Measurements from ENCODE around the gene CDK5R2. TPM values are rescaled to one million over a fixed set of nuclear protein-coding genes. Genes with fewer than 3 reads are reported as not detected.

CDK5R2 gene
- total RNA-seq, 1 experiment from 2014 or later: 0.44 TPM

DNA sequence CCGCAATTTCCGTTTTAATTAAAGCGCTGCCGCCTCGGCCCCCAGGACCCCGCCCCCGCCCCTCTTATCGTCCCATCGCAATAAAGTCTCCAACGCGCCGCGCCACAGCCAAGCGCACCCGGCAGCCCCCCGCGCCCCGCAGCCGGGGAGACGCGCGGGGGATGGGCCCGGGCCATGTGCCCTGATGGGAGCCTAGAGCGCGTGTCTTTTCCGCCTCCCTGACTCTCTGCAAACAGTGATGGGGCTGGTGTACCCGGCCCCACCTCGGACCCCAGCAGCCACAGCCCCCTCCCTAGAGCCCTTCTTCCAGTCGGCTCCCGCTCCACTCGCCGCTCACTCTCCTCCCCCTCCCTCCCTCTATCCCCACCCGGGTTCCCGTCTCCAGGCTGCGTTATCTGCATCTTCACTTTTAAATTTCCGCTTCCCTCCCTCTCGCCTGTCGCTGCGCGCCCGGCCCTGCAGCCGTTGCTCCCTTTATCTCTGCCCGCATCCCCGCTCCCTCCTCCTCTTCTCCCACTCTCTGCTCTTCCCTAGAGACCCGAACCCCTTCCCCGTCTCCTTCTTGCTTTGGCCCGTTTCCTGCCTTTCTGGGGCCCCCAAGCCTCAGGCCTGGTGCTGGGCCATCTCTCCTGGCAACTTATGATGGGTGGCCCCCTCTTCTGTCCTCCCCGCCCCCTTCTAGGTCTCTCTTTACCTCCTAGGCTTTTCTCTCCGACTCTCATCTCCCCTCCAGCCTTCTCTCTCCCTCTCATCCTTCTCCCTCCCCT lies 26.0 kb downstream of the CDK5R2 start:
- H3K9ac ChIP-seq (ENCODE audit: low read length): no peak overlapping the region
- no peak overlapping the region for H2AFZ ChIP-seq (ENCODE audit: low read depth, low read length, poor library complexity, severe bottlenecking)
- H3K79me2 ChIP-seq (ENCODE audit: insufficient read depth, low read length): no peaks in the 10 kb centered on the region
- no peaks in the 10 kb centered on the region for H3K9me3 ChIP-seq (ENCODE audit: control insufficient read depth in 1 of 2, insufficient read depth in 1 of 2, low read depth in 1 of 2, low read length in 2 of 2)
- H3K27ac ChIP-seq (ENCODE audit: low read depth, low read length): no peak overlapping the region
- no peak overlapping the region for H3K4me2 ChIP-seq (ENCODE audit: low read length)
- TF ChIP-seq JUND (IDR thresholded peaks at IDR 0.05) (no peak), CEBPB (IDR thresholded peaks at IDR 0.05; ENCODE audit: low read depth) (no peak), FOSL1 (IDR thresholded peaks at IDR 0.05; ENCODE audit: low read depth) (no peak), POLR2A (IDR thresholded peaks at IDR 0.05; ENCODE audit: borderline replicate concordance, extremely low read depth, insufficient read depth, insufficient read length) (no peak)
- TF ChIP-seq, protein P1, sequence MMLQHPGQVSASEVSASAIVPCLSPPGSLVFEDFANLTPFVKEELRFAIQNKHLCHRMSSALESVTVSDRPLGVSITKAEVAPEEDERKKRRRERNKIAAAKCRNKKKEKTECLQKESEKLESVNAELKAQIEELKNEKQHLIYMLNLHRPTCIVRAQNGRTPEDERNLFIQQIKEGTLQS (IDR thresholded peaks at IDR 0.05): no peak
- BruUV-seq (replicated peaks): no TSS peak
- no peak for DNase-seq (ENCODE audit: low read depth, low spot score)
- intact Hi-C loops (cut with micrococcal nuclease): no loop called here
- no peaks in the 10 kb centered on the region for H4K20me1 ChIP-seq (ENCODE audit: insufficient read depth)
- ChIA-PET POLR2A (no interaction called here), RAD21 (ENCODE audit: low non-redundant PET in 1 of 2, low total read pairs in 2 of 2, uncharacterized antibody in 2 of 2, unreplicated experiment in 2 of 2) (no interaction called here), CTCF (no interaction called here)
- no peak for ATAC-seq
- H3K36me3 ChIP-seq (ENCODE audit: control insufficient read depth in 1 of 2, insufficient read depth in 2 of 2, low read length in 2 of 2): no peaks in the 10 kb centered on the region
- 0 out of 2 replicates have a peak, but pooled peaks cover 8% of the 10 kb centered on the region for H3K27me3 ChIP-seq (ENCODE audit: insufficient read depth, low read length)
- H3K4me1 ChIP-seq (ENCODE audit: control insufficient read depth in 1 of 2, insufficient read depth in 2 of 2, low read length in 2 of 2): no peaks in the 10 kb centered on the region
- H3K4me3 ChIP-seq (replicated peaks in 1 of 2; ENCODE audit: low read depth in 1 of 2, low read length in 2 of 2): no peak overlapping the region
- H3K9me2 ChIP-seq (ENCODE audit: insufficient read depth): no peaks in the 10 kb centered on the region

DNA sequence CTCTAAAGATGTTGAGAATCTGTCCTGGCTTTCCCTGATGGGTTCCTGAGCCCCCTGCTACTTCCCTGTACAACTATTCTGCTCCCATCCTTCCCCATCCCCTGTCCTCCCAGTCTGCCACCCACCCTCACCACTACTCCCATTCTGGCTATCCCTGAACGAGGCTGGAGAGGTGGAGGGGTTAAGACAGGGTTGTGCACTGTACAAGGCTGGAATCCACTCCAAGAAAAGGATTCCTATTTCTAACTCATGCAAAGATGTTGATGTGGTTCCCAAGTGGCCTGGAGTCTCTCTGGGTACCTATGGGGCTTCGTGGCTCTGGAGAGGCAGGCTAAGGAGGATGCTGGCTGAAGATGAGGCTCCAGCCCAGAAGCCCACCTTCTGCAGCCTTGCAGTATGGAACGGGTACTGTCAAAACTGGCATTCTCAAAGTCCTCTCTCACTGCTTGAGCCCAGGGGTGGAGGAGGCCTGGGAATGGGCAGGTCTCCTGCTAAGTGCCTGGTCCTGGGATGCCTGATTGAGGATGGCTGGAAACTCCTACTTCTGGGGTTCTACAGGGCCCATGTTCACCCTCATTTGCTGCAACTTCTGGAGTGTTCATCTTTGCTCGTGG lies 26.8 kb downstream of the CDK5R2 start:
- Histone ChIP-seq H3K27me3 (ENCODE audit: insufficient read depth, low read length) (0 out of 2 replicates have a peak, but pooled peaks cover 8% of the 10 kb centered on the region), H3K79me2 (ENCODE audit: insufficient read depth, low read length) (no peaks in the 10 kb centered on the region)
- intact Hi-C loops (cut with micrococcal nuclease): no loop called here

More for the DNA sequence above, 26.8 kb downstream of the CDK5R2 start:
- H3K9me3 ChIP-seq (ENCODE audit: control insufficient read depth in 1 of 2, insufficient read depth in 1 of 2, low read depth in 1 of 2, low read length in 2 of 2): no peaks in the 10 kb centered on the region
- ChIA-PET POLR2A (no interaction called here), RAD21 (ENCODE audit: low non-redundant PET in 1 of 2, low total read pairs in 2 of 2, uncharacterized antibody in 2 of 2, unreplicated experiment in 2 of 2) (no interaction called here), CTCF (no interaction called here)
- no peaks in the 10 kb centered on the region for H3K4me1 ChIP-seq (ENCODE audit: control insufficient read depth in 1 of 2, insufficient read depth in 2 of 2, low read length in 2 of 2)
- H3K4me2 ChIP-seq (ENCODE audit: low read length): no peak overlapping the region
- no peak for TF ChIP-seq SRF (IDR thresholded peaks at IDR 0.05; ENCODE audit: low read depth)
- no peak for TF ChIP-seq JUND (IDR thresholded peaks at IDR 0.05)
- TF ChIP-seq ZNF274 (IDR thresholded peaks at IDR 0.05; ENCODE audit: low read depth, low read length): no peak
- TF ChIP-seq, protein P1 (IDR thresholded peaks at IDR 0.05): no peak
- TF ChIP-seq EZH2 (IDR thresholded peaks at IDR 0.05): no peak
- no peak for TF ChIP-seq POLR2A (IDR thresholded peaks at IDR 0.05; ENCODE audit: borderline replicate concordance, extremely low read depth, insufficient read depth, insufficient read length)
- TF ChIP-seq RAD21 (IDR thresholded peaks at IDR 0.05; ENCODE audit: low read depth): no peak
- TF ChIP-seq ELF1 (IDR thresholded peaks at IDR 0.05; ENCODE audit: borderline replicate concordance, low read depth): no peak
- no peaks in the 10 kb centered on the region for H4K20me1 ChIP-seq (ENCODE audit: insufficient read depth)
- ATAC-seq (no peak), DNase-seq (ENCODE audit: low read depth, low spot score) (no peak)
- no peaks in the 10 kb centered on the region for H3K9me2 ChIP-seq (ENCODE audit: insufficient read depth)
- no peak overlapping the region for H3K9ac ChIP-seq (ENCODE audit: low read length)
- no peak overlapping the region for H2AFZ ChIP-seq (ENCODE audit: low read depth, low read length, poor library complexity, severe bottlenecking)
- no peak overlapping the region for H3K4me3 ChIP-seq (replicated peaks in 1 of 2; ENCODE audit: low read depth in 1 of 2, low read length in 2 of 2)
- no peaks in the 10 kb centered on the region for H3K36me3 ChIP-seq (ENCODE audit: control insufficient read depth in 1 of 2, insufficient read depth in 2 of 2, low read length in 2 of 2)
- BruUV-seq (replicated peaks): no TSS peak
- H3K27ac ChIP-seq (ENCODE audit: low read depth, low read length): no peak overlapping the region

All from HCT116 (cell line).